ENCODE measurements around the gene SRGN. TPM values are rescaled to one million over a fixed set of nuclear protein-coding genes. Genes with fewer than 3 reads are reported as not detected.

The SRGN gene
- total and polyA plus RNA-seq, 2 of the 13 experiments (the other 11 are each of a cell fraction or from before 2014, with no cell fraction given) = 0.09 TPM; not detected in 1

DNA sequence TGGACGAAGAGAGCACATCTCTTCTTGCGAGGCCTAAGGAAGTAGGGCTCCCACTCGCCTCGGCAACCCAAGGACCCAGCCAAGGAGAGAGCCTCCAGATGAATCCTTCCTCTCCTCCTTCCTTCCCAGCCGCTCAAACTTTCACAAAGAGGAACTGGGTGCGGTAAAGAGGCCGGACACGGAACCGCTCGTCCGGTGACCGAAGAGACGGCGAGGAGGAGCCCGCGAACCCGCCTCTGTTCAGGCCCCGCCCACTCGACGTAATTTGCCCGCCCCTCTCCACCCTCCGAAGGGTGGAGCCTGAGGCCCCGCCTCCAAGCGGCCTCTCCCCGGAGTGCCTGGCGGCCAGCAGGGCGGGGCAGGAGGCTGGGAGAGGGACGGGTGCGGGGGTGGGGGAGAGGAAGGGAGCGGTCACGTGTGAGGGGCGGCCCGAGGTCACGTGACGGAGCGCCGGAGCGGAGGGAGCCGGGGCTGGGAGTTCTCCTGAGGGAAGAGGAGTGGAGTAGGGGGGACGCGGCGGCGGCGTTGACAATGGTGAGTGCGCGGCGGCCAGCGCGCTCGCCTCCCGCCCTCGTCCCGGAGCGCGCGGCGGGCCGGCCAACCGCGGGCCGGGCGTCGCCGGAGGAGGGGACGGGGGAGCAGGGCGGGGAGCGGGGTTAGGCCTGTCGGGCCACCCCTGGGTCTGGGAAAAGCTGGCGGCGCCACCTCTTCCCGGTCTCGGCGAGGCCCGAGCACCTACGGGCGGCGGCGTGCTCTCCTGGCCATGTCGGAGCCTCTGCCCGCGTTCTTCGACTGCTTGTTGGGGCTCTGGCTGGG is 36.1 kb downstream of the SRGN start, which contains the start of gene VPS26A (continued):
- TF ChIP-seq, protein P1, sequence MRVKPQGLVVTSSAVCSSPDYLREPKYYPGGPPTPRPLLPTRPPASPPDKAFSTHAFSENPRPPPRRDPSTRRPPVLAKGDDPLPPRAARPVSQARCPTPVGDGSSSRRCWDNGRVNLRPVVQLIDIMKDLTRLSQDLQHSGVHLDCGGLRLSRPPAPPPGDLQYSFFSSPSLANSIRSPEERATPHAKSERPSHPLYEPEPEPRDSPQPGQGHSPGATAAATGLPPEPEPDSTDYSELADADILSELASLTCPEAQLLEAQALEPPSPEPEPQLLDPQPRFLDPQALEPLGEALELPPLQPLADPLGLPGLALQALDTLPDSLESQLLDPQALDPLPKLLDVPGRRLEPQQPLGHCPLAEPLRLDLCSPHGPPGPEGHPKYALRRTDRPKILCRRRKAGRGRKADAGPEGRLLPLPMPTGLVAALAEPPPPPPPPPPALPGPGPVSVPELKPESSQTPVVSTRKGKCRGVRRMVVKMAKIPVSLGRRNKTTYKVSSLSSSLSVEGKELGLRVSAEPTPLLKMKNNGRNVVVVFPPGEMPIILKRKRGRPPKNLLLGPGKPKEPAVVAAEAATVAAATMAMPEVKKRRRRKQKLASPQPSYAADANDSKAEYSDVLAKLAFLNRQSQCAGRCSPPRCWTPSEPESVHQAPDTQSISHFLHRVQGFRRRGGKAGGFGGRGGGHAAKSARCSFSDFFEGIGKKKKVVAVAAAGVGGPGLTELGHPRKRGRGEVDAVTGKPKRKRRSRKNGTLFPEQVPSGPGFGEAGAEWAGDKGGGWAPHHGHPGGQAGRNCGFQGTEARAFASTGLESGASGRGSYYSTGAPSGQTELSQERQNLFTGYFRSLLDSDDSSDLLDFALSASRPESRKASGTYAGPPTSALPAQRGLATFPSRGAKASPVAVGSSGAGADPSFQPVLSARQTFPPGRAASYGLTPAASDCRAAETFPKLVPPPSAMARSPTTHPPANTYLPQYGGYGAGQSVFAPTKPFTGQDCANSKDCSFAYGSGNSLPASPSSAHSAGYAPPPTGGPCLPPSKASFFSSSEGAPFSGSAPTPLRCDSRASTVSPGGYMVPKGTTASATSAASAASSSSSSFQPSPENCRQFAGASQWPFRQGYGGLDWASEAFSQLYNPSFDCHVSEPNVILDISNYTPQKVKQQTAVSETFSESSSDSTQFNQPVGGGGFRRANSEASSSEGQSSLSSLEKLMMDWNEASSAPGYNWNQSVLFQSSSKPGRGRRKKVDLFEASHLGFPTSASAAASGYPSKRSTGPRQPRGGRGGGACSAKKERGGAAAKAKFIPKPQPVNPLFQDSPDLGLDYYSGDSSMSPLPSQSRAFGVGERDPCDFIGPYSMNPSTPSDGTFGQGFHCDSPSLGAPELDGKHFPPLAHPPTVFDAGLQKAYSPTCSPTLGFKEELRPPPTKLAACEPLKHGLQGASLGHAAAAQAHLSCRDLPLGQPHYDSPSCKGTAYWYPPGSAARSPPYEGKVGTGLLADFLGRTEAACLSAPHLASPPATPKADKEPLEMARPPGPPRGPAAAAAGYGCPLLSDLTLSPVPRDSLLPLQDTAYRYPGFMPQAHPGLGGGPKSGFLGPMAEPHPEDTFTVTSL (CRISPR knock-in tag; IDR thresholded peaks at IDR 0.05; ENCODE audit: borderline replicate concordance) = no peak; the same call in 1 of the 2 replicates
- TF ChIP-seq, protein P2, sequence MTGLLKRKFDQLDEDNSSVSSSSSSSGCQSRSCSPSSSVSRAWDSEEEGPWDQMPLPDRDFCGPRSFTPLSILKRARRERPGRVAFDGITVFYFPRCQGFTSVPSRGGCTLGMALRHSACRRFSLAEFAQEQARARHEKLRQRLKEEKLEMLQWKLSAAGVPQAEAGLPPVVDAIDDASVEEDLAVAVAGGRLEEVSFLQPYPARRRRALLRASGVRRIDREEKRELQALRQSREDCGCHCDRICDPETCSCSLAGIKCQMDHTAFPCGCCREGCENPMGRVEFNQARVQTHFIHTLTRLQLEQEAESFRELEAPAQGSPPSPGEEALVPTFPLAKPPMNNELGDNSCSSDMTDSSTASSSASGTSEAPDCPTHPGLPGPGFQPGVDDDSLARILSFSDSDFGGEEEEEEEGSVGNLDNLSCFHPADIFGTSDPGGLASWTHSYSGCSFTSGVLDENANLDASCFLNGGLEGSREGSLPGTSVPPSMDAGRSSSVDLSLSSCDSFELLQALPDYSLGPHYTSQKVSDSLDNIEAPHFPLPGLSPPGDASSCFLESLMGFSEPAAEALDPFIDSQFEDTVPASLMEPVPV (CRISPR knock-in tag; IDR thresholded peaks at IDR 0.05) = no peak
- TF ChIP-seq HOXA9 (CRISPR knock-in tag; IDR thresholded peaks at IDR 0.05; ENCODE audit: borderline replicate concordance) (no peak), ZNF224 (CRISPR knock-in tag; IDR thresholded peaks at IDR 0.05) (no peak), CBFB (CRISPR knock-in tag; IDR thresholded peaks at IDR 0.05) (peak; percentile 51; the same call in 1 of the 2 replicates), ZNF430 (CRISPR knock-in tag; IDR thresholded peaks at IDR 0.05) (peak; percentile 59; the same call in 1 of the 2 replicates), ZNF44 (CRISPR knock-in tag; IDR thresholded peaks at IDR 0.05) (no peak), ZSCAN12 (CRISPR knock-in tag; IDR thresholded peaks at IDR 0.05) (no peak), MED13 (CRISPR knock-in tag; IDR thresholded peaks at IDR 0.05) (no peak), HHEX (CRISPR knock-in tag; IDR thresholded peaks at IDR 0.05) (no peak), ZNF101 (CRISPR knock-in tag; IDR thresholded peaks at IDR 0.05; ENCODE audit: borderline replicate concordance, low read depth) (no peak), ZNF10 (CRISPR knock-in tag; IDR thresholded peaks at IDR 0.05; ENCODE audit: borderline replicate concordance, low read depth) (no peak), MYC (CRISPR knock-in tag; IDR thresholded peaks at IDR 0.05; ENCODE audit: borderline replicate concordance) (peak; percentile 43; the same call in 1 of the 2 replicates), KAT2B (IDR thresholded peaks at IDR 0.05; ENCODE audit: borderline replicate concordance, low read depth, low read length) (no peak), ZNF20 (CRISPR knock-in tag; IDR thresholded peaks at IDR 0.05) (no peak), TP53 (CRISPR knock-in tag; conservative IDR thresholded peaks at IDR 0.05) (no peak), GABPB1 (CRISPR knock-in tag; IDR thresholded peaks at IDR 0.05) (peak; percentile 85), ZNF564 (CRISPR knock-in tag; IDR thresholded peaks at IDR 0.05) (no peak), MATR3 (CRISPR knock-in tag; IDR thresholded peaks at IDR 0.05) (no peak), PHB2 (IDR thresholded peaks at IDR 0.05; ENCODE audit: partially characterized antibody) (no peak), ZNF354B (CRISPR knock-in tag; IDR thresholded peaks at IDR 0.05) (no peak)
- TF ChIP-seq, protein P3, sequence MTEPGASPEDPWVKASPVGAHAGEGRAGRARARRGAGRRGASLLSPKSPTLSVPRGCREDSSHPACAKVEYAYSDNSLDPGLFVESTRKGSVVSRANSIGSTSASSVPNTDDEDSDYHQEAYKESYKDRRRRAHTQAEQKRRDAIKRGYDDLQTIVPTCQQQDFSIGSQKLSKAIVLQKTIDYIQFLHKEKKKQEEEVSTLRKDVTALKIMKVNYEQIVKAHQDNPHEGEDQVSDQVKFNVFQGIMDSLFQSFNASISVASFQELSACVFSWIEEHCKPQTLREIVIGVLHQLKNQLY (CRISPR knock-in tag; IDR thresholded peaks at IDR 0.05) = peak; percentile 76
- TF ChIP-seq, protein P4, sequence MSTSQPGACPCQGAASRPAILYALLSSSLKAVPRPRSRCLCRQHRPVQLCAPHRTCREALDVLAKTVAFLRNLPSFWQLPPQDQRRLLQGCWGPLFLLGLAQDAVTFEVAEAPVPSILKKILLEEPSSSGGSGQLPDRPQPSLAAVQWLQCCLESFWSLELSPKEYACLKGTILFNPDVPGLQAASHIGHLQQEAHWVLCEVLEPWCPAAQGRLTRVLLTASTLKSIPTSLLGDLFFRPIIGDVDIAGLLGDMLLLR (CRISPR knock-in tag; IDR thresholded peaks at IDR 0.05) = no peak
